CD4-positive, CD25-positive, alpha-beta regulatory T cell (primary cell): ENCODE data around the gene FBXL4. TPM values are rescaled to one million over a fixed set of nuclear protein-coding genes. Genes with fewer than 3 reads are reported as not detected.

Experiments
- polyA plus RNA-seq, 4 donors: library from polyadenylated mRNA; unstranded; fragments of 300-500 nt; fragmentation: Illumina TruSeq; gene quantifications; one replicate each; pipeline ENCODE4 v1.2.3, GENCODE V29; 2021
- total RNA-seq: library from RNA; stranded (reverse); gene quantifications from one replicate; pipeline ENCODE4 v1.2.3, GENCODE V29; 2022

FBXL4 gene
- total and polyA plus RNA-seq, 5 donors from 2014 or later: 8.9 to 16.8 (median 10.9) TPM

Other genes with a start within 250 kb of the FBXL4 start
- not detected for gene POU3F2, start 113.4 kb downstream of the FBXL4 start, total RNA-seq
- not detected for gene POU3F2, start 113.4 kb downstream of the FBXL4 start, polyA plus RNA-seq